ENCODE measurements around the gene CCNY.

- TF ChIP-seq CTCF (IDR thresholded peaks at IDR 0.05) = no peak
- no peak for TF ChIP-seq SMC3 (IDR thresholded peaks at IDR 0.05)
Observed at GRCh38 chr10:35594115-35595079, 258.1 kb downstream of the CCNY start.
